Transverse colon (tissue), 3 donors: ENCODE measurements around the gene RBBP9.

ENCODE experiments used
- CTCF ChIP-seq, 5 experiments: fragments of 200-600 bp in 3 of 5; fragments of 450-650 bp in 2 of 5; sonication (generic) in 3 of 5; IDR thresholded peaks; 1 replicate in 2 of 5; 2 replicates in 3 of 5; pipeline ENCODE4 v1.5.1; 2016 to 2017; ENCODE audit warnings: antibody characterized with exemption in 5 of 5, inconsistent platforms in 3 of 5, mild to moderate bottlenecking in 2 of 5, moderate library complexity in 1 of 5
- EP300 ChIP-seq: sonication (generic); formaldehyde crosslinking; IDR thresholded peaks from one replicate; pipeline ENCODE4 v1.6.1; 2017; ENCODE audit warnings: antibody characterized with exemption, low read depth

- TF ChIP-seq CTCF (IDR thresholded peaks at IDR 0.05): no peak
- TF ChIP-seq EP300: no peak
Observed at GRCh38 chr20:18477821-18478220, 19.2 kb downstream of the RBBP9 start.
